Measurements from ENCODE around the gene ATG4B. TPM values are rescaled to one million over a fixed set of nuclear protein-coding genes. Genes with fewer than 3 reads are reported as not detected.
"Not testable (repeated sequence)": the region's sequence is repeated elsewhere in the genome, so short reads cannot be mapped to it uniquely, and the experiment has no call there.

ATG4B gene
- total RNA-seq, 2 donors from 2014 or later: 126 to 166 TPM

GRCh38 chr2:241658296-241658695 is 20.8 kb downstream of the ATG4B start:
- no peak for TF ChIP-seq CTCF (conservative IDR thresholded peaks at IDR 0.05)
- Histone ChIP-seq H3K4me3 (ENCODE audit: low read length) (no peak overlapping the region), H3K9ac (ENCODE audit: extremely low read depth, low read length, poor library complexity, severe bottlenecking) (no peak overlapping the region), H3K4me1 (ENCODE audit: control insufficient read depth, insufficient read depth, low read length) (no peaks in the 10 kb centered on the region), H3K9me3 (ENCODE audit: control insufficient read depth, low read length) (no peaks in the 10 kb centered on the region), H3K27me3 (ENCODE audit: control insufficient read depth, insufficient read depth, low read length, poor library complexity, severe bottlenecking) (no peaks in the 10 kb centered on the region), H3K27ac (ENCODE audit: low read depth, low read length) (no peak overlapping the region), H3K36me3 (ENCODE audit: control insufficient read depth, insufficient read depth, low read length) (peaks cover 71% of the 10 kb centered on the region)
- Mint-ChIP-seq H3K4me3 (no peak overlapping the region), H3K9me3 (no peaks in the 10 kb centered on the region), H3K4me1 (no peaks in the 10 kb centered on the region), H3K27ac (no peak overlapping the region), H3K36me3 (ENCODE audit: low read depth) (peaks cover 63% of the 10 kb centered on the region), H3K27me3 (ENCODE audit: insufficient read depth) (no peaks in the 10 kb centered on the region)
- DNase-seq: no peak
- 84 to 88% methylated on average over 5 of the region's 5 CpGs for WGBS, 2 experiments (ENCODE audit: insufficient coverage in 1 of 2, insufficient read length in 1 of 2)

GRCh38 chr2:241659150-241659739 is 21.8 kb downstream of the ATG4B start:
- Mint-ChIP-seq H3K9me3 (no peaks in the 10 kb centered on the region), H3K27ac (peak overlapping the region; percentile 48), H3K4me3 (no peak overlapping the region), H3K36me3 (ENCODE audit: low read depth) (peaks cover 56% of the 10 kb centered on the region), H3K27me3 (ENCODE audit: insufficient read depth) (no peaks in the 10 kb centered on the region), H3K4me1 (no peaks in the 10 kb centered on the region)
- WGBS, 2 experiments (ENCODE audit: insufficient coverage in 1 of 2, insufficient read length in 1 of 2): 84 to 85% methylated on average over 26 of the region's 26 CpGs
- peak; percentile 72 for TF ChIP-seq CTCF (conservative IDR thresholded peaks at IDR 0.05)
- no peak overlapping the region for H3K27ac ChIP-seq (ENCODE audit: low read depth, low read length)
- no peaks in the 10 kb centered on the region for H3K9me3 ChIP-seq (ENCODE audit: control insufficient read depth, low read length)
- peaks cover 64% of the 10 kb centered on the region for H3K36me3 ChIP-seq (ENCODE audit: control insufficient read depth, insufficient read depth, low read length)
- H3K9ac ChIP-seq (ENCODE audit: extremely low read depth, low read length, poor library complexity, severe bottlenecking): no peak overlapping the region
- no peak overlapping the region for H3K4me3 ChIP-seq (ENCODE audit: low read length)
- H3K4me1 ChIP-seq (ENCODE audit: control insufficient read depth, insufficient read depth, low read length): no peaks in the 10 kb centered on the region
- peak; percentile 87 for DNase-seq
- no peaks in the 10 kb centered on the region for H3K27me3 ChIP-seq (ENCODE audit: control insufficient read depth, insufficient read depth, low read length, poor library complexity, severe bottlenecking)

DNA sequence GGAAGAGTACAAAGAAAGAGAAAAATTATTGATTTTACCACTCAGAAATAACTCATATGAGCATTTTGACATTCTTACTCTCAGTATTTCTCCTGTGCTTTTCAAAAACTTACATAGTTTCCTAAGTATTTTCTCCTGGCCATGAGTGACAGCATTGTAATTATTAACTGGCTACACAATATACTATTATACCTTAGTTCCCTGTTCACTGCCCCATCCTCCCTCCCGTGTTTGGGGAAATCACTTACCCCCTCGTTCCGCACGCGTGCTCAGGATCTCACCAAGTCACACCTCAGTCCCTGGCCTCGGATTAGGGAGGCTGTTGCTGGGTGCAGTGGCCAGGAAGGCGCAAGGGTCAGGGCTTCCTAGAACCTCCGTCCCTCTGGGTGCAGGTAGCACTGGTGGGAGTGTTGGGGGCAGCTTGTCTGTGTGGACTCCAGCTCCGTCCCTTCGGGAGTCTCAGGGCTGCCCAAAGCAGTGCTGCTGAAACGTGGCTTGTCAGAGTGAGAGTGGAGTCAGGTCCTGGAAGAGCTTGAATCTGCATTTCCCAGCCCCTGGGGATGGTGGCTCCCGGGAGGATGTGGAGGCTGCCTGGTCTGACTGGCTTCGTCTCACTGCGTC is 23.2 kb downstream of the ATG4B start:
- Histone ChIP-seq H3K9me3 (ENCODE audit: control insufficient read depth, low read length) (no peaks in the 10 kb centered on the region), H3K27me3 (ENCODE audit: control insufficient read depth, insufficient read depth, low read length, poor library complexity, severe bottlenecking) (no peaks in the 10 kb centered on the region), H3K4me1 (ENCODE audit: control insufficient read depth, insufficient read depth, low read length) (no peaks in the 10 kb centered on the region), H3K27ac (ENCODE audit: low read depth, low read length) (no peak overlapping the region), H3K4me3 (ENCODE audit: low read length) (no peak overlapping the region), H3K9ac (ENCODE audit: extremely low read depth, low read length, poor library complexity, severe bottlenecking) (no peak overlapping the region), H3K36me3 (ENCODE audit: control insufficient read depth, insufficient read depth, low read length) (peaks cover 51% of the 10 kb centered on the region)
- peaks cover 43% of the 10 kb centered on the region for H3K36me3 Mint-ChIP-seq (ENCODE audit: low read depth)
- no peak overlapping the region for H3K27ac Mint-ChIP-seq
- H3K27me3 Mint-ChIP-seq (ENCODE audit: insufficient read depth): no peaks in the 10 kb centered on the region
- no peak for TF ChIP-seq CTCF (conservative IDR thresholded peaks at IDR 0.05)
- H3K4me1 Mint-ChIP-seq: peaks cover 4% of the 10 kb centered on the region
- H3K4me3 Mint-ChIP-seq: no peak overlapping the region
- DNase-seq: no peak
- H3K9me3 Mint-ChIP-seq: no peaks in the 10 kb centered on the region
- 94 to 98% methylated on average over 9 to 14 of the region's 14 CpGs for WGBS, 2 experiments (ENCODE audit: insufficient coverage in 1 of 2, insufficient read length in 1 of 2)

DNA sequence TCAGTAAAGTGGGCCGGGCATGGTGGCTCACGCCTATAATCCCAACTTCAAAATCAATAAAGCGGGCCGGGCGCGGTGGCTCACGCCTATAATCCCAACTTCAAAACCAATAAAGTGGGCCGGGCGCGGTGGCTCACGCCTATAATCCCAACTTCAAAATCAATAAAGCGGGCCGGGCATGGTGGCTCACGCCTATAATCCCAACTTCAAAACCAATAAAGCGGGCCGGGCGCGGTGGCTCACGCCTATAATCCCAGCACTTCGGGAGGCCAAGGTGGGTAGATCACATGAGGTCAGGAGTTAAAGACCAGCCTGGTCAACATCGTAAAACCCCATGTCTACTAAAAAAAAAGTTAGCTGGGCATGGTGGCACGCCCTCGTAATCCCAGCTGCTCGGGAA is 25.2 kb downstream of the ATG4B start:
- 89 to 96% methylated on average over 22 to 24 of the region's 24 CpGs for WGBS, 2 experiments (ENCODE audit: insufficient coverage in 1 of 2, insufficient read length in 1 of 2)
- peaks cover 41% of the 10 kb centered on the region for H3K36me3 Mint-ChIP-seq (ENCODE audit: low read depth)

More for the DNA sequence above, 25.2 kb downstream of the ATG4B start:
- H3K4me3 Mint-ChIP-seq; H3K27ac ChIP-seq (ENCODE audit: low read depth, low read length); H3K4me3 ChIP-seq (ENCODE audit: low read length); H3K27me3 Mint-ChIP-seq (ENCODE audit: insufficient read depth); DNase-seq; H3K27me3 ChIP-seq (ENCODE audit: control insufficient read depth, insufficient read depth, low read length, poor library complexity, severe bottlenecking); H3K9ac ChIP-seq (ENCODE audit: extremely low read depth, low read length, poor library complexity, severe bottlenecking); H3K4me1 ChIP-seq (ENCODE audit: control insufficient read depth, insufficient read depth, low read length); H3K4me1 Mint-ChIP-seq; H3K9me3 ChIP-seq (ENCODE audit: control insufficient read depth, low read length); H3K27ac Mint-ChIP-seq; H3K9me3 Mint-ChIP-seq: not testable (repeated sequence)
- H3K36me3 ChIP-seq (ENCODE audit: control insufficient read depth, insufficient read depth, low read length): peaks cover 57% of the 10 kb centered on the region
